HEK293 (cell line): Measurements from ENCODE around the gene NPHP4.

Experiments used
- CTCF ChIA-PET: fragments of 350-600 bp; formaldehyde crosslinking; extraction: SDS; loops from one replicate; lab custom pipeline; 2021; ENCODE audit warnings: antibody characterized with exemption; lab: Yijun Ruan, JAX
- POLR2A ChIA-PET: fragments of 300-600 bp; formaldehyde crosslinking; extraction: SDS; loops from one replicate; lab custom pipeline; 2020; ENCODE audit warnings: antibody characterized with exemption, inconsistent platforms; lab: Yijun Ruan, JAX
- H3K27ac ChIP-seq: fragments of 200-500 bp; sonication (Bioruptor generic); 2 replicates; pipeline ENCODE4 v1.5.1; 2014; ENCODE audit warnings: low read depth, low read length, control low read depth, inconsistent platforms; ENCODE audit errors: extremely low read depth
- H3K36me3 ChIP-seq, 2 experiments: fragments of 200-500 bp in 1 of 2; sonication (Bioruptor generic) in 1 of 2; 1 replicate in 1 of 2; 2 replicates in 1 of 2; pipeline ENCODE4 v1.5.1; 2014 to 2017; ENCODE audit warnings: inconsistent platforms in 2 of 2, low read length in 2 of 2; ENCODE audit not compliant: control insufficient read depth in 2 of 2, insufficient read depth in 1 of 2
- H3K4me1 ChIP-seq: fragments of 200-500 bp; sonication (Bioruptor generic); 2 replicates; pipeline ENCODE4 v1.5.1; 2014; ENCODE audit warnings: mild to moderate bottlenecking, low read length, inconsistent platforms; ENCODE audit not compliant: control insufficient read depth, insufficient read depth
- H3K4me3 ChIP-seq: 2 replicates; pipeline ENCODE4 v1.5.1; 2011; ENCODE audit warnings: low read depth, mild to moderate bottlenecking, control low read depth, low read length, moderate library complexity
- H3K9me3 ChIP-seq: fragments of 200-500 bp; sonication (Bioruptor generic); 2 replicates; pipeline ENCODE4 v1.5.1; 2014; ENCODE audit warnings: low read depth, low read length, inconsistent platforms; ENCODE audit not compliant: control insufficient read depth, insufficient read depth
- PBX3 ChIP-seq: sonication (generic); formaldehyde crosslinking; IDR thresholded peaks from 2 replicates; pipeline ENCODE4 v1.8.1; 2022; ENCODE audit warnings: mild to moderate bottlenecking, moderate library complexity, missing genetic modification reagents
- SETDB1 ChIP-seq: IDR thresholded peaks from one replicate; pipeline ENCODE4 v1.6.1; 2017; ENCODE audit warnings: mild to moderate bottlenecking, low read length, moderate library complexity, mixed read lengths; ENCODE audit not compliant: insufficient read length
- YY2 ChIP-seq: fragments of 450-650 bp; formaldehyde crosslinking; IDR thresholded peaks from 2 replicates; pipeline ENCODE4 v1.5.1; 2016; ENCODE audit warnings: missing biosample characterization, missing genetic modification characterization
- ZNF324 ChIP-seq: fragments of 450-650 bp; formaldehyde crosslinking; IDR thresholded peaks from 2 replicates; pipeline ENCODE4 v1.5.1; 2016; ENCODE audit warnings: missing biosample characterization, missing genetic modification characterization
- ZNF473 ChIP-seq: fragments of 450-650 bp; formaldehyde crosslinking; IDR thresholded peaks from 2 replicates; pipeline ENCODE4 v1.5.1; 2017; ENCODE audit warnings: missing biosample characterization, missing genetic modification characterization
- ZNF560 ChIP-seq: fragments of 450-650 bp; formaldehyde crosslinking; IDR thresholded peaks from 2 replicates; pipeline ENCODE4 v1.5.1; 2017; ENCODE audit warnings: missing biosample characterization, missing genetic modification characterization, borderline replicate concordance
- ZNF664 ChIP-seq: fragments of 450-650 bp; formaldehyde crosslinking; IDR thresholded peaks from 2 replicates; pipeline ENCODE4 v1.5.1; 2016; ENCODE audit warnings: missing biosample characterization, missing genetic modification characterization
- ZNF747 ChIP-seq: fragments of 450-650 bp; formaldehyde crosslinking; IDR thresholded peaks from 2 replicates; pipeline ENCODE4 v1.5.1; 2016; ENCODE audit warnings: missing biosample characterization, missing genetic modification characterization
- ZSCAN30 ChIP-seq: fragments of 450-650 bp; IDR thresholded peaks from 2 replicates; pipeline ENCODE4 v1.5.1; 2018; ENCODE audit warnings: missing biosample characterization, mild to moderate bottlenecking, missing genetic modification characterization, moderate library complexity
- TF ChIP-seq, protein P1 (sequence below): fragments of 450-650 bp; IDR thresholded peaks from 2 replicates; pipeline ENCODE4 v1.5.1; 2018; ENCODE audit warnings: missing biosample characterization, missing genetic modification characterization
- TF ChIP-seq, protein P2 (sequence below): fragments of 450-650 bp; formaldehyde crosslinking; IDR thresholded peaks from 2 replicates; pipeline ENCODE4 v1.5.1; 2016; ENCODE audit warnings: missing biosample characterization, missing genetic modification characterization
- TF ChIP-seq, protein P3 (sequence below): fragments of 450-650 bp; formaldehyde crosslinking; IDR thresholded peaks from 2 replicates; pipeline ENCODE4 v1.5.1; 2016; ENCODE audit warnings: missing biosample characterization, missing genetic modification characterization
- TF ChIP-seq, protein P4 (sequence below): fragments of 450-650 bp; formaldehyde crosslinking; IDR thresholded peaks from 2 replicates; pipeline ENCODE4 v1.5.1; 2016; ENCODE audit warnings: missing biosample characterization, missing genetic modification characterization, borderline replicate concordance

The NPHP4 gene

DNA sequence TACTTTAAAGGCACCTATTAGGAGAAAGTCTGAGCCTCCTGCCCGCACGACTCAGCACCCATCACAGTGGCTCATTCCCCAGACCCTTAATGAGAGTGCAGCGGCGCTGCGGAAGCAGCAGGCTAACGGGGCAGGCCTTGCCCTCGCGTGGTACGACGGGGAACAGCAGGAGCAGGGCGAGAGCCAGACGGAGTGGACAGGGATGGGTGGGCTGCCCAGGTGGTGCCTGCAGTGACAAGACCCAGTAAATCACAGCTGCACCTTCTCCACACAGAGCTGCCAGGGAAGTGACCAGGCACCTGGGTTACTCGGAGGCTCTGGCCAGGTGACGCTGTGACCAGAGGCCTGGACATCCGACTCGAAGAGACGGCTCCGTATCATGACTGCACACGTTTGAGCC, 131.9 kb downstream of the NPHP4 start (continued):
- TF ChIP-seq ZSCAN30 (tag by site-specific recombination): no peak
- TF ChIP-seq, protein P1, sequence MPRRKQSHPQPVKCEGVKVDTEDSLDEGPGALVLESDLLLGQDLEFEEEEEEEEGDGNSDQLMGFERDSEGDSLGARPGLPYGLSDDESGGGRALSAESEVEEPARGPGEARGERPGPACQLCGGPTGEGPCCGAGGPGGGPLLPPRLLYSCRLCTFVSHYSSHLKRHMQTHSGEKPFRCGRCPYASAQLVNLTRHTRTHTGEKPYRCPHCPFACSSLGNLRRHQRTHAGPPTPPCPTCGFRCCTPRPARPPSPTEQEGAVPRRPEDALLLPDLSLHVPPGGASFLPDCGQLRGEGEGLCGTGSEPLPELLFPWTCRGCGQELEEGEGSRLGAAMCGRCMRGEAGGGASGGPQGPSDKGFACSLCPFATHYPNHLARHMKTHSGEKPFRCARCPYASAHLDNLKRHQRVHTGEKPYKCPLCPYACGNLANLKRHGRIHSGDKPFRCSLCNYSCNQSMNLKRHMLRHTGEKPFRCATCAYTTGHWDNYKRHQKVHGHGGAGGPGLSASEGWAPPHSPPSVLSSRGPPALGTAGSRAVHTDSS (tag by site-specific recombination): no peak

- Histone ChIP-seq H3K4me1 (no peaks in the 10 kb centered on the region), H3K36me3 (peaks cover 0 to 28% of the 10 kb centered on the region in 2 experiments; a peak in 1 of 3 replicates), H3K27ac (no peak overlapping the region), H3K9me3 (no peaks in the 10 kb centered on the region), H3K4me3 (no peak overlapping the region)
- POLR2A ChIA-PET: no interaction called here
- CTCF ChIA-PET: interaction anchor here (0.7 kb wide), 1 partner anchor 131 kb away, joined by 4 read pairs; no protein-coding TSS in a partner anchor
- no peak for TF ChIP-seq YY2 (tag by site-specific recombination)
- TF ChIP-seq, protein P2, sequence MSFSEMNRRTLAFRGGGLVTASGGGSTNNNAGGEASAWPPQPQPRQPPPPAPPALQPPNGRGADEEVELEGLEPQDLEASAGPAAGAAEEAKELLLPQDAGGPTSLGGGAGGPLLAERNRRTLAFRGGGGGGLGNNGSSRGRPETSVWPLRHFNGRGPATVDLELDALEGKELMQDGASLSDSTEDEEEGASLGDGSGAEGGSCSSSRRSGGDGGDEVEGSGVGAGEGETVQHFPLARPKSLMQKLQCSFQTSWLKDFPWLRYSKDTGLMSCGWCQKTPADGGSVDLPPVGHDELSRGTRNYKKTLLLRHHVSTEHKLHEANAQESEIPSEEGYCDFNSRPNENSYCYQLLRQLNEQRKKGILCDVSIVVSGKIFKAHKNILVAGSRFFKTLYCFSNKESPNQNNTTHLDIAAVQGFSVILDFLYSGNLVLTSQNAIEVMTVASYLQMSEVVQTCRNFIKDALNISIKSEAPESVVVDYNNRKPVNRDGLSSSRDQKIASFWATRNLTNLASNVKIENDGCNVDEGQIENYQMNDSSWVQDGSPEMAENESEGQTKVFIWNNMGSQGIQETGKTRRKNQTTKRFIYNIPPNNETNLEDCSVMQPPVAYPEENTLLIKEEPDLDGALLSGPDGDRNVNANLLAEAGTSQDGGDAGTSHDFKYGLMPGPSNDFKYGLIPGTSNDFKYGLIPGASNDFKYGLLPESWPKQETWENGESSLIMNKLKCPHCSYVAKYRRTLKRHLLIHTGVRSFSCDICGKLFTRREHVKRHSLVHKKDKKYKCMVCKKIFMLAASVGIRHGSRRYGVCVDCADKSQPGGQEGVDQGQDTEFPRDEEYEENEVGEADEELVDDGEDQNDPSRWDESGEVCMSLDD (tag by site-specific recombination): no peak
- no peak for TF ChIP-seq PBX3
- no peak for TF ChIP-seq ZNF473 (tag by site-specific recombination)
- TF ChIP-seq, protein P3, sequence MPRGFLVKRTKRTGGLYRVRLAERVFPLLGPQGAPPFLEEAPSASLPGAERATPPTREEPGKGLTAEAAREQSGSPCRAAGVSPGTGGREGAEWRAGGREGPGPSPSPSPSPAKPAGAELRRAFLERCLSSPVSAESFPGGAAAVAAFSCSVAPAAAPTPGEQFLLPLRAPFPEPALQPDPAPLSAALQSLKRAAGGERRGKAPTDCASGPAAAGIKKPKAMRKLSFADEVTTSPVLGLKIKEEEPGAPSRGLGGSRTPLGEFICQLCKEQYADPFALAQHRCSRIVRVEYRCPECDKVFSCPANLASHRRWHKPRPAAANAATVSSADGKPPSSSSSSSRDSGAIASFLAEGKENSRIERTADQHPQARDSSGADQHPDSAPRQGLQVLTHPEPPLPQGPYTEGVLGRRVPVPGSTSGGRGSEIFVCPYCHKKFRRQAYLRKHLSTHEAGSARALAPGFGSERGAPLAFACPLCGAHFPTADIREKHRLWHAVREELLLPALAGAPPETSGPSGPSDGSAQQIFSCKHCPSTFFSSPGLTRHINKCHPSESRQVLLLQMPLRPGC: no peak
- TF ChIP-seq SETDB1: no peak
- no peak for TF ChIP-seq ZNF664
- no peak for TF ChIP-seq ZNF324 (tag by site-specific recombination)
- TF ChIP-seq ZNF747 (tag by site-specific recombination): no peak
- TF ChIP-seq, protein P4, sequence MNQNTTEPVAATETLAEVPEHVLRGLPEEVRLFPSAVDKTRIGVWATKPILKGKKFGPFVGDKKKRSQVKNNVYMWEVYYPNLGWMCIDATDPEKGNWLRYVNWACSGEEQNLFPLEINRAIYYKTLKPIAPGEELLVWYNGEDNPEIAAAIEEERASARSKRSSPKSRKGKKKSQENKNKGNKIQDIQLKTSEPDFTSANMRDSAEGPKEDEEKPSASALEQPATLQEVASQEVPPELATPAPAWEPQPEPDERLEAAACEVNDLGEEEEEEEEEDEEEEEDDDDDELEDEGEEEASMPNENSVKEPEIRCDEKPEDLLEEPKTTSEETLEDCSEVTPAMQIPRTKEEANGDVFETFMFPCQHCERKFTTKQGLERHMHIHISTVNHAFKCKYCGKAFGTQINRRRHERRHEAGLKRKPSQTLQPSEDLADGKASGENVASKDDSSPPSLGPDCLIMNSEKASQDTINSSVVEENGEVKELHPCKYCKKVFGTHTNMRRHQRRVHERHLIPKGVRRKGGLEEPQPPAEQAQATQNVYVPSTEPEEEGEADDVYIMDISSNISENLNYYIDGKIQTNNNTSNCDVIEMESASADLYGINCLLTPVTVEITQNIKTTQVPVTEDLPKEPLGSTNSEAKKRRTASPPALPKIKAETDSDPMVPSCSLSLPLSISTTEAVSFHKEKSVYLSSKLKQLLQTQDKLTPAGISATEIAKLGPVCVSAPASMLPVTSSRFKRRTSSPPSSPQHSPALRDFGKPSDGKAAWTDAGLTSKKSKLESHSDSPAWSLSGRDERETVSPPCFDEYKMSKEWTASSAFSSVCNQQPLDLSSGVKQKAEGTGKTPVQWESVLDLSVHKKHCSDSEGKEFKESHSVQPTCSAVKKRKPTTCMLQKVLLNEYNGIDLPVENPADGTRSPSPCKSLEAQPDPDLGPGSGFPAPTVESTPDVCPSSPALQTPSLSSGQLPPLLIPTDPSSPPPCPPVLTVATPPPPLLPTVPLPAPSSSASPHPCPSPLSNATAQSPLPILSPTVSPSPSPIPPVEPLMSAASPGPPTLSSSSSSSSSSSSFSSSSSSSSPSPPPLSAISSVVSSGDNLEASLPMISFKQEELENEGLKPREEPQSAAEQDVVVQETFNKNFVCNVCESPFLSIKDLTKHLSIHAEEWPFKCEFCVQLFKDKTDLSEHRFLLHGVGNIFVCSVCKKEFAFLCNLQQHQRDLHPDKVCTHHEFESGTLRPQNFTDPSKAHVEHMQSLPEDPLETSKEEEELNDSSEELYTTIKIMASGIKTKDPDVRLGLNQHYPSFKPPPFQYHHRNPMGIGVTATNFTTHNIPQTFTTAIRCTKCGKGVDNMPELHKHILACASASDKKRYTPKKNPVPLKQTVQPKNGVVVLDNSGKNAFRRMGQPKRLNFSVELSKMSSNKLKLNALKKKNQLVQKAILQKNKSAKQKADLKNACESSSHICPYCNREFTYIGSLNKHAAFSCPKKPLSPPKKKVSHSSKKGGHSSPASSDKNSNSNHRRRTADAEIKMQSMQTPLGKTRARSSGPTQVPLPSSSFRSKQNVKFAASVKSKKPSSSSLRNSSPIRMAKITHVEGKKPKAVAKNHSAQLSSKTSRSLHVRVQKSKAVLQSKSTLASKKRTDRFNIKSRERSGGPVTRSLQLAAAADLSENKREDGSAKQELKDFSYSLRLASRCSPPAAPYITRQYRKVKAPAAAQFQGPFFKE (tag by site-specific recombination): no peak
- no peak for TF ChIP-seq ZNF560
Observed at GRCh38 chr1:5859766-5860165, 132.5 kb downstream of the NPHP4 start.
